HG03439 (cell line): ENCODE measurements around the gene HSPD1.
"Not testable (repeated sequence)": the region's sequence is repeated elsewhere in the genome, so short reads cannot be mapped to it uniquely, and the experiment has no call there.

Experiments used
- ATAC-seq: cut with Tn5 transposase; IDR thresholded peaks from one replicate; pipeline ENCODE4 v1.9.1; 2021; ENCODE audit warnings: mild to moderate bottlenecking, moderate library complexity; ENCODE audit not compliant: unreplicated experiment

Gene HSPD1

DNA sequence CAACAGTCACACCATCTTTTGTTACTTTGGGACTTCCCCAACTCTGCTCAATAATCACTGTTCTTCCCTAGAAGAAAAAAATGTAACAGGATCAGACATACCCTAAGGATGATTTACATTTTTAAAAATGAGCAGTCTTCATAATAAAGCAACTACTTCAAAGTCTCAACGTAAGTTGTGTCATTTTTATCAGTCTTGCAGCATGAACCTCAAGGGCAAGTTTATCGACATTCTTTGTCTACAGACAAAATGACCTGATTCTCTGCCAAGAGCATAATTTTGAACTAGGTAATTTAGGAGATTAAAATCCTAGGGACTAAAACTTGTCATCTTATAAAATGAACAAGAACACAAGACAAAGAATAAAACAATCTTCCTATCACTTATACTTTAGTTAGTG is 2.3 kb downstream of the HSPD1 start:
- ATAC-seq: no peak

- no peak for ATAC-seq
Measured at GRCh38 chr2:197496695-197497094, 2.9 kb downstream of the HSPD1 start.

GRCh38 chr2:197495433-197496134 is 4.1 kb downstream of the HSPD1 start:
- ATAC-seq: no peak

DNA sequence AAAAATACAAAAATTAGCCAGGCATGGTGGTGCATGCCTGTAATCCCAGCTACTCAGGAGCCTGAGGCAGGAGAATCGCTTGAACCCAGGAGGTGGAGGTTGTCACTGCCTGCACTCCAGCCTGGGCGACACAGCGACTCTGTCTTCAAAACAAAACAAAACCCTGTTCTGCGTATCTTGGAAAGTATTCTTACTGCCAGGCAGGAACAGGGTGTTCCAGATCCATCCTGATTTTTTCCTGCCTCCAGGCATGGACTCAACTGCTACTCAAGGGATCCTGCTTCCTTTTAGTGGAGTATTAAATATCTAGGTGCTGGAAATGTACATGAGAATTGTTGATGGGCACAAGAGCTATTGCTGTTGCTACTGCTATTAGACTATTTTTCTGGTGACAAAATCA is 12.3 kb downstream of the HSPD1 start:
- ATAC-seq: no peak

GRCh38 chr2:197486175-197486574 is 13.5 kb downstream of the HSPD1 start:
- ATAC-seq: no peak

GRCh38 chr2:197484248-197484647 is 15.4 kb downstream of the HSPD1 start:
- not testable (repeated sequence) for ATAC-seq

GRCh38 chr2:197480165-197481036 is 19.2 kb downstream of the HSPD1 start:
- no peak for ATAC-seq

DNA sequence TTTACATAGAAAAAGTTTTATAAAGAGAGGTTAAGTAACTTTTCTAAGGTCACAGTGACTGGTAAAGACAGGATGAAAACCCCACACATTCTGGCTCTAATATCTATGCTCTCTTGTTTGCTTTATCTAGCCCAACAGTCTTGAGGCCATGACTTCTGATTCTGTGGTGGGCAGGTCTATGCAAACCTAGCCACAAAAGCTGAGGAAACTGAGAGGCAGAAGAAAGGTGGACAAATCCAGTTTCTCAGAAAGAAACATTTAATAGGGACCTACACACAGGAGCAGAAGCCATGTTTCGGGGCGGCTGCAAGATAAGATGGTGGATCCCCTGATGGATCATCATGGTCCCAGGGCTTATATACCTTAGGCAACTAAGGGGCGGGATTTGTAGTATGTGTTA is 21.8 kb downstream of the HSPD1 start:
- ATAC-seq: no peak

DNA sequence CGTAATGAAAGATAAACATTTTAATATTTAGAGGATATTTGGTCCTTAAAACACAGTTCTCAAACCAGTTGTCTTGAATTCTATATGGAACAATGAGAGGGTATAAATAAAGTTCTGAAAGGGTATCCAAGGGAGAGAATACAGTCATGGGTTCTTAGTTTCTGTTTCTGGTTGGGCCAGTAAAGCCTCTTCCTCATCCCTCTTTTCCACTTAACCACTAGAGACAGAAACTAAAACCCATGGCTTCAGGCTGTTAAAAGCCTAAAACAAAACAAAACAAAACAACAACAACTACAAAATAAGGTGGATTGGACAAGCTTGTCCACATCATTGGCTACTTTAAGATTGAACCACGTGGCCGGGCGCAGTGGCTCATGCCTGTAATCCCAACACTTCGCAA is 27.5 kb downstream of the HSPD1 start:
- ATAC-seq: no peak

DNA sequence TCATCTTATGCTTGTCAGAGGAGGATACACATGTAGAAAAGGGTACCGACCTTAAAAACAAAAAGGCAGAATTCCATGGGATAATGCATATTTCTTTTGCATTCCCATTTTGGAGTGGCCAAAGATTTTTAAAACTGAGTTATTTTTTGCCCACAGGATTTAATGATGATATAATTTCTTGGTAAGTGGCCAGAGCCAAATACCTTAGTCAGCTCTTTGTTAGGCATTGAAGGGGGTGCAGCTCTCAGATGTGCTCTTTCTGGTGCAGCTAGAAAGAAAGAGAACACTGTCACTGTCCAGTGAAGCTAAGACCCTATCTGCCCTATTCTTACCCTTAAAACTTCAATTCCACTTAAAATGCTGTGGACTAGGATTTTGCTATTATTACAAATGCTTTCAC is 35.5 kb downstream of the HSPD1 start:
- no peak for ATAC-seq

- no peak for ATAC-seq
Measured at GRCh38 chr2:197461057-197461456, 38.6 kb downstream of the HSPD1 start.

DNA sequence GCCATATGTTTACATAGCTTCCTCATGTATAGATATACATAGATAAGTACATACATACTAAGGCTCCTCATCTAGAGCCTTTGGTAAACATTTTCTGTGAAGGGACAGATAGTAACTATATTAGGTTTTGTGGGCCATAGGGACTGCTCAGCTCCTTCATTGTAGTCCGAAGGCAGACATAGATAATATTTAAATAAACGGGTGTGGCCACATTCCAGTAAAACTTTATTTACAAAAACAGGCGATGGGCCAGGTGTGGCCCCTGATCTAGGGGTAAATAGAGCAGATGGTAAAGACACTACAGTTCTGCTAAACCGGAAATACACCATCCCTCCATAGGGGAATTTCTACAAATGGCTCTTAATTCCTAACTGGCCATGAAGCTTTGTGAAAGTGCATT is 39.0 kb downstream of the HSPD1 start:
- ATAC-seq: no peak

- no peak for ATAC-seq
Measured at GRCh38 chr2:197455428-197455827, 44.2 kb downstream of the HSPD1 start.

DNA sequence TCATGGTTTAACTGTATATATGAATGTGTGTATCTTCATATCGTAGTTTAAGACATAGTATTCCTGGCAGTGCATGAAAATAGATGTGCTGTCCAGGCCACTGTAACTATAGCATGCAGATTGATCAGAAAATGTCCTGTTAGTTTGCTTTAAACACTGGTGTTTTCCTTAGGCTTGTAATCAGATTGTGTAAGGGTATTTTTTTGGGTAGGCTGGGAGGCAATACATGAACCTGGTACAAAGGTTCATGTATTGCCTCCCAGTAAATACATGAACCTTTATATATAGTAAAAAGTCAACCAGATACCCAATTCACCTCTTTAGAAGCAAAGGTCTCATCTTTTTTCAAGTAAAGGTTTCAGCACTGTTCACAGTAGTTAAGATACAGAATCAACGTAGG is 44.7 kb downstream of the HSPD1 start:
- ATAC-seq: no peak

DNA sequence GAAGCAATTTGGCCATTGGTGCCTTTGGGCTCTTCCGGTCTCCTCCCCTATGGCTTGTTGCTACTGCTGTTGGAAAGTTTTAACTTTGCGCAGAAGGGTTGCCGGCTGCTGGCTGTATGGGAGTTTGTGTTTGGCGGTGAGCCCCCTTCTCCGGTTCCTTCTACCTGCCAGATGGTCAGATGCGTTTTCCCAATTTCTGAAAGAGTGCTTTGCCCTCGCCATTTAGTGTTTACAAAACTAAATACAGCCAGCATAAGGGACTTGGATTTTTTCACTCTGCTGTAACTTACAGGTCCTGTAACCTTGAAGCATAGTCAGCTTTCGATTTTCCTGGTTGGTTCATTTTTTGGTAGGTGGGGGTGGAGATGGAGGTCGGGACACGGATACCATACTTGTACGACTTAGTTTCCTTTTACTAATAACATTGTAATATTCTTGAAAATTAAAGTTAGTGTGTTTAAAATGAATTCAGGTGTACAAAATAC is 45.7 kb downstream of the HSPD1 start:
- ATAC-seq: peak; percentile 18

- peak; percentile 96 for ATAC-seq
Measured at GRCh38 chr2:197453123-197453913, 46.3 kb downstream of the HSPD1 start, which contains the start of gene COQ10B. COQ10B (plus strand) TSS chr2:197453552; CDS start chr2:197453561, 9 bp downstream.

DNA sequence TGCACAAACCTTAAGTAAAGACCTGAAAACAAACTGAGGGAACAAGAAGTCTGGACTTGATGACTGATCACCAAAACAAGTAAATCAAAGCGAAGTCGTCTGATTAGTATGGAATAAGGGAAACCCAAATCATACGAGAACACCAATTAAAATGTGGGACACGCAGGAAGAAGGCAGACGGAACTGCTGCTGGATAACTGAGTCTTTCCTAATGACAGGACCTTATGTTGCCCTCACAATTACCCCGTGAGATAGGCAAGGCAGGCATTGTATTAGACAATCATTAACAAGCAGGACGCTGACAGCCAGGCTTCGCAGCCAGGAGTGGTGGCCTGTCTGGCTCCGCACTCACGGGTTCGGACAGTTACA is 46.9 kb downstream of the HSPD1 start:
- ATAC-seq: no peak

GRCh38 chr2:197450935-197451358 is 48.7 kb downstream of the HSPD1 start:
- ATAC-seq: not testable (repeated sequence)

DNA sequence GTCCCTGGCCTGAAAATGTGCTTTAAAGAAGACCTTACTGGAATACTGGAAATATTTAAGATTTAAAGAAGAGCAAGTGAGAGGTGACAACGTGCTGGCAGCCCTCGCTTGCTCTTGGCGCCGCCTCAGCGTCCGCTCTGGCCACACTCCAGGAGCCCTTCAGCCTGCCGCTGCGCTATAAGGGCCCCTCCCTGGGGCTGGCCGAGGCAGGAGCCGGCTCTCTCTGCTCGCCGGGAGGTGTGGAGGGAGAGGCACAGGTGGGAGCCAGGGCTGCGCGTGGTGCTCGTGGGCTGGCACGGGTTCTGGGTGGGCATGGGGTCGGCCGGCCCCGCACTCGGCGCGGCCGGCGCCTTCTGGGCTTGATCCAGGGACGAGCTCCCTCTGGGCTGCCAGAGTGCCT is 49.2 kb downstream of the HSPD1 start:
- ATAC-seq: no peak

- ATAC-seq: no peak
Measured at GRCh38 chr2:197446844-197447243, 52.8 kb downstream of the HSPD1 start.

DNA sequence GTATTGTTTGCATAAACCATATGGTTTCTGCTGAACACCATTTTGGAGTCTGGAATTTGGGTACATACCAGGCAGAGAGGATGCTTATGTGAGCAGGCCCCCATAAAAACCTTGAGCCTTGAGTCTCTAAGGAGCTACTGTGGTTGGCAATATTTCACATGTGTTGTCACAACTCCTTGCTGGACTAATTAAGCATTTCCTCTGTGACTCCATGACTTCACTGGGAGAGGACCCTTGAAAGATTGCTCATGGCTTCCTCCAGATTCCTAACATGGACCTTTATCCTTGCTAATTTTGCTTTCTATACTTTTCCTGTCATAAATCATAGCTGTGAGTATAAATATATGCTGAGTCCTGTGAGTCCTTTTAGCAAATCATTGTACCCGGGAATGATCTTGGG is 53.9 kb downstream of the HSPD1 start:
- no peak for ATAC-seq
